HG02852 (cell line): ENCODE measurements around the gene PSMD8.
"Not testable (repeated sequence)": the region's sequence is repeated elsewhere in the genome, so short reads cannot be mapped to it uniquely, and the experiment has no call there.

Experiments
- ATAC-seq: cut with Tn5 transposase; IDR thresholded peaks from one replicate; pipeline ENCODE4 v1.9.1; 2021; ENCODE audit warnings: mild to moderate bottlenecking, moderate library complexity; ENCODE audit not compliant: unreplicated experiment

The PSMD8 gene

GRCh38 chr19:38374332-38375097, at the start of gene PSMD8:
TSS of gene PSMD8 (plus strand) at chr19:38374571. CDS start at chr19:38374602, 31 bp downstream.
- peak; percentile 90 for ATAC-seq

GRCh38 chr19:38326591-38326990, 47.8 kb upstream of the PSMD8 start:
- ATAC-seq = no peak

- ATAC-seq = no peak
Measured at GRCh38 chr19:38329651-38330050, 44.7 kb upstream of the PSMD8 start.

GRCh38 chr19:38331728-38332127, 42.6 kb upstream of the PSMD8 start:
- no peak for ATAC-seq

- no peak for ATAC-seq
Measured at GRCh38 chr19:38333245-38333644, 41.1 kb upstream of the PSMD8 start.

GRCh38 chr19:38335949-38336637, 38.3 kb upstream of the PSMD8 start:
- ATAC-seq = peak; percentile 71

- peak; percentile 42 for ATAC-seq
Measured at GRCh38 chr19:38336638-38337359, 37.6 kb upstream of the PSMD8 start.

- no peak for ATAC-seq
Measured at GRCh38 chr19:38337360-38337653, 37.1 kb upstream of the PSMD8 start.

GRCh38 chr19:38339011-38339410, 35.4 kb upstream of the PSMD8 start:
- ATAC-seq = not testable (repeated sequence)

- no peak for ATAC-seq
Measured at GRCh38 chr19:38340927-38341326, 33.4 kb upstream of the PSMD8 start.

GRCh38 chr19:38346837-38347236, 27.5 kb upstream of the PSMD8 start:
- no peak for ATAC-seq

GRCh38 chr19:38350883-38351282, 23.5 kb upstream of the PSMD8 start:
- ATAC-seq = no peak

GRCh38 chr19:38351865-38352395, 22.4 kb upstream of the PSMD8 start:
- no peak for ATAC-seq

- no peak for ATAC-seq
Measured at GRCh38 chr19:38352611-38353010, 21.8 kb upstream of the PSMD8 start.

GRCh38 chr19:38355728-38356725, 18.3 kb upstream of the PSMD8 start:
- no peak for ATAC-seq

- no peak for ATAC-seq
Measured at GRCh38 chr19:38358071-38358470, 16.3 kb upstream of the PSMD8 start.

- ATAC-seq = no peak
Measured at GRCh38 chr19:38359242-38360021, 14.9 kb upstream of the PSMD8 start.

- no peak for ATAC-seq
Measured at GRCh38 chr19:38360351-38360750, 14.0 kb upstream of the PSMD8 start.

GRCh38 chr19:38360839-38361631, 13.3 kb upstream of the PSMD8 start:
- no peak for ATAC-seq
